HG03521 (cell line): ENCODE data around the gene COMT.

Experiments used
- ATAC-seq: cut with Tn5 transposase; IDR thresholded peaks from one replicate; pipeline ENCODE4 v1.9.1; 2021; ENCODE audit warnings: mild to moderate bottlenecking, moderate library complexity; ENCODE audit not compliant: unreplicated experiment

Gene COMT

DNA sequence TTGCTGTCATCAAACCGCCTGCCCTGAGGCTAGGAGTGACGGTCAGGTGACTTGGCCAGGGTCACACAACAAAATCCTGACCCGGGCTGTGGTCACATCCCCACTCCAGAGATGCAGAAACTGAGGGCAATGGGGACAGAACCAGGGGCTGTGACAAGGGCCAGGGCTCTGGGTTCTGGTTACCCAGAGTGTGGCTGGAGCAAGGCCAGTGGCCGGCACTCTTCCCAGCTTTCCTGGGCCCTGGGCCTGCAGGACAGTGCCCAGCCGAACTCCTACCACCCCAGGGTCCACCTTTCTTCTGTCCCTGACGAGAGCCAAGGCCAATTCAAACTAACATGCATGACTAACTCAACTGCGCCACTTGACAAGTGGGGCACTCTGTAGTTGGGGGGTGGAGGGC, 39.2 kb downstream of the COMT start:
- ATAC-seq: no peak

DNA sequence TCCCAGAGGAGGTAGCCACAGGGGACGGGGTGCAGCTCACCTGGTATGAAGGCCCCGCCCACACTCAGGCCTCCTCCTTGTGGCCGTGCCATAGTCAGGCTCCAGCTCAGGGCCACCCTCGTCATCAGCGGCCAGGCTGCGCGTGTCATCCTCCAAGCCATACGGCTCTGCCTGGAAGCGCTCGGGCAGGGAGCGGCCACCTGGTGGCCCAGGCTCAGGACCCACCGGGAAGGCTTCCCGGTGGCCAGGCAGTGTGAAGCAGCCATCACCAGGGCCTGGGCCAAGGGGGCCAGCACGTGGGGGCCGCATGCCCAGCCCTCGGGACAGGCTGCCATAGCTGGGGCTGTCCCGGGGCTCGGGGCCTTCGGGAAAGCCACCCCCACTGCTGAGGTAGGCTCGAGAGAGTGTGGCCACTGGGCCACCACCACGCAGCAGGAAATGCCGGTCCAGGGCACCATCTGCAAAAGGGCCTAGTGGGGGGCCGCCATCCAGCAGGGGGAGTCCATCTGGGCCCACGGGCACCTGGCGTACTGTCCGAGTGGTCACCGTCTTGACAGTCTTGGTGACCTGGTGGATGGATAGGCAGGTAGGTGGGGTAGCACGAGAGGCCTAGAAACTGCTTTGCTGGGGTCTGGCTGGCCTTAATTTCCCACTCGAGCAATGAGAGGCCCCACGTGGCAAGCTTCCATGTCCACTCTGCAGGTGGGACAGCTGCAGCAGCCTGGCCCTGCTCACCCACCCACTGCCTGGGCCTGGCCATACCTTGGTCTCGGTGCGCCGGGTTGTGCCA, 39.8 kb downstream of the COMT start:
- no peak for ATAC-seq

DNA sequence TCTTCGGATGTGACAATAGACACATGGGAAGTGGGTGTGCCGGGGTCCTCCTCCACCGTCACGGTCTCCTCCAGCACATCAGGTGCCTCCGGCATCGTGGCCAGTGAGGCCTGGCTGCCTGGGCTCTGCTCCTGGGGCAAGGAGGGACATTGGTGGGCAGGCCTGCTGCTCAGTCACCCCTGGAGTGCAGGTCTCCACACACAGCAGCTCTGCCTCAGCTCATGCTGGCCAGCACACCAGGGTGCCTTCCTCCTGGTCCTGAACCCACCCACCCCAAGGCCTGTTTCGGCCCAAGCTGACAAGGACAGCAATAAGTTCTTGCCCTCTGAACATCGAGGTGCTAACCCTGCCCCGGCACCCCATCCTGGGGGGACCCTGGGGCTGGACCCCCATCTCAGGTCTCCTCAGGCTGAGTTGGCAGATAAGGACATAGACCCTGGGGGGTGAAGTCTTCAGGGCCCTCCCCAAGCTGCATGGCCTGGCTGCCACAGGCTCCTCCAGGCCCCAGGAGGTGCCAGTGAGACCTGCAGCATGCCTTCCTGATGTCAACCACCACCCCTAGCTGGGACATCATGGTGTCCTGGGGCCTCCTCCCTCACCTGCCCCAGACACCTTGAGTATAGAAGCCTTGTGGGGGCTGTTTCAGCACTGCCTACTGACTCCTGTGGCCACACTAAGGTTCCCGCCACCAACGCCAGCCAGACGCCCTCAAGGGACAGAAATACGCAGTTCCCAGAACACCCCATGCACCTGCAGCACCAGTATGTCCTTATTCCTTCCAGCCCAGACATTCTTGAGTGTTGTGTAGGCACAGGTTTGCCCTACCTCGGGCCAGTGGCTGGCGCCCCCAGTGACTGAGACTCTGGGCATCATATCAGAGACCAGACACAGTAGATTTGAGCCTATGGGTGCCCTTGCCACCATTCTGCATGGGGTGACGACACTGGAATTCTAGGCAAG, 40.7 kb downstream of the COMT start:
- ATAC-seq: no peak

DNA sequence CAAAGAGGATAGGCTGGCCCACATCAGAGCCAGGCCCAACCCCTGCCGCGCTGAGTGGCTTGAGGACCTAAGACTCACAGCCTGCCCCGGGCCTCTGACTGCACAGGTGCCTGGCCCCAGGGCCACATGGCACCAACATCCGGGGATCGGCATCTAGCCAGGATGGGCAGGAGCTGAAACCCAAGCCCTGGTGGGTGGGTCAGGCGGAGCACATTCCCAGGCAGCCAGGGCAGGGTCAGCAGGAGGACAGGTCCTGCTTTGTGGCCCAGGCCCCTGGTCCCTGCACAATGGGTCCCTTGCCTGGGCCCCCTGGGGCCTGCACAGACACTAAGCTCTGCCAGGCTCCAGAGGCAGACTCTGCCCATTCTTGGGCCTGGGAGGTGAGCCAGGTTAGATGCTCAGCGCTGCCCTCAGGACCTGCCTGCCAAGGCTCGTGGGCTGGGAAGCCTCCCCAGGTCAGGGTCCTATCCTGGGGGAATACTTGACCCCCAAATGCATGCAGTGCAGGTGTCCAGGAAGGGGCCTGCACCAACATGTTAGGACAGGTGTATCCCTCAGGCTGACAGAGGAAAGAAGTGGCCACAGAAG, 41.5 kb downstream of the COMT start:
- no peak for ATAC-seq

DNA sequence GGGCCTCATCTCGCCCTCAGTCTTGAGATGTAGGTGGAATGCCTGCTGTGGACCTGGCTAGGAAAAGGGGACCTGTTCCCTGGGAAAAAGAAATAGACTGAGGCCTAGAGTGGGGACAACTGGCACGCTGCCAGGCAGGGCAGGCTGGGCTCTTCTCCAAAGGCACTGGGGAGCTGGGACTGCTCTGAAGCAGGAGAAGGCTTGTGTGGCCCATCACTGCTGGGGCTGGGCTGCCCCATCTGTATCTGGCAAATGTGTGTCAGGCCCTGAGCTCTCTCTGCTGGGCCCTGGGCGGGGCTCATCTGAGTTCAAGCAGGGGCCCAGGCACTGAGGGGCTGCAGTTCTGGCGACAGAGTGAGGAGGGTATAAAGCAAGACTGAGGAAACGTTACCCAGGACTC, 42.2 kb downstream of the COMT start:
- no peak for ATAC-seq

DNA sequence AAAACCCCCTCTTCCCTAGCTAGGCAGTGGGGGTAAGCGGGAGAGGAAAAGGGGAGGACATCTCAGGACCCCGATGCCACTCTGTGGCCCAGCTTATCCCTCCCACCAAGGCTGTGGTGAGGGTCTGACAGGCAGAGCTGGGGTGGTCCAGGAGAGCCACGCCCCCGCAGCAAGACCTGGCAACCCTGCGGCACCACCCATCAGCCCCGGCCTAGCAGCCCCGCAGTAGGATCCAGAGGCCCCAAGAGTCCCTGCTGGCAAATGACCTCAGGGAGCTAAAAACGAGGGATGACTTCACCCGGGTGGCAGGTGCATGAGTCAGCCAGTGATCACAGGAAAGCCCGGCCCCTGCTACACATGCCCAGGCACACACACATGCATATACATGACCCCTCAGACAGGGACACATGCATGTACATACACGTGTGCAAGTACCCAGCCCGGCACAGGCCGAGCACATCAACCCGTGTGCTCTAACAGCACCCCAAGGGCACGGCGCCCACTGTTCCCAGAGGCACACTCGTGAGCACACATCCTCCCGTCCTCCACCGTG, 42.7 kb downstream of the COMT start:
- ATAC-seq: no peak

DNA sequence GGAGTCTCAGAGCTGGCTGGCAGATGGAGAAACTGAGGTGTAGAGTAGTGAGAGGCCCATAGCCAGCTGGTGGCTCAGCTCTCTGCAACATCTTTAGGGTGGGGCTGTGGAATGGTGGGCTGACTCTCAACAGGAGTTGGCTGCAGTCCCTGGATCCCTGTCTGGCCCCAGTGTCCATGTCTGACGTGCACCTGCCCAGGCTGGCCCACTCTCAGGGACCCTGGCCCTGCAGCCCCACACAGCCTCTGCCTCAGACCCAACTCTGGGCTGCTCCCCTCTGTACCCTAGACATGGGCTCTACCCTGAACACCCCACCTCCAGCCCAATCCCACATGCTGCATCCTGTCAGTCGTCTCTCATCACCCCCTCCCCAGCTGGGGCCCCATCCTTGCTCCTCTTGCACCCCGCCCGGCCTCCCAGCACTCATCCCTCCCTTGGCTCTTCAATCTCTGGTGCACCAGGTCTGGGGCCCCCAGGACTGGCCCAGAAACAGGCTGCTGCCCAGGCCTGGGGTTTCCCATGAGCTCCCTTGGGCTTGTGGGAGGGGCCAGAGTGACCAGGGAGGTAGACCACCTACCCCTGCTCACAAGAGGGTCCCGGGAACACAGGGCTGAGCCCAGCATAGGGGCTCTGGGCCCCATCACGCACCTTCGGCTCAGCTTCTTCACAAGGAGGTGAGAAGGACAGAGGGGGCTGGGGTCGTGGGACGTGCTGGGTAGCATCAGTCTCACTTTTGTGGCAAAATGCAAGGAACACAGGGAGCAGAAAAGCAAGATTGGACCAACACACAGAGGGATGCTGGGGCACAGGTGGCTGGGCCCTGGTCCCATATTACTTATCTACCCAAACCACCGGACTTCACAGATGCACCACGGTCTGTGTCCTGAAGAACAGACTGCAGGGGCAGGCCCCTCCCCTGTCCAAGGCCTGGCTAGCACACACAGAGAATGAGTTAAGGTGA, 43.6 kb downstream of the COMT start:
- ATAC-seq: no peak

DNA sequence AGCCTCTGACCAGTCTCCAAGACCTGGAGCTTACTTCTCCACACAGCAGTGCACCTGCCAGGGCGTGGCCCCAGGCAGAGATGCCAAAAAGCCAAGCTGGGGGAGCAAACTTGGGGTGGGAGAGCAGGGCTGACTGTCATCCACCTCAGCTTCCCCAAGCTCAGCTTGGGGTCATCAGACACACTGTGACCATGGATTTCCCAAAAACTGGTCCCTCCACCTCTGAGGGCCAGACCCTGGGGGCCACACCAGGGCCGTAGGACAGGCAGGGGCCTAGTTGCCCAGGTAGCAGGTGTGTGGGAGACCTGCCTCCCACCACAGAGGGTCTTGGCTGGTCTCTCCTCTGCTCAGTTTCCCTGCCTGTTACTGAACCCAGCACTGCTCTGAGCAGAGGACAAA, 44.4 kb downstream of the COMT start:
- no peak for ATAC-seq

DNA sequence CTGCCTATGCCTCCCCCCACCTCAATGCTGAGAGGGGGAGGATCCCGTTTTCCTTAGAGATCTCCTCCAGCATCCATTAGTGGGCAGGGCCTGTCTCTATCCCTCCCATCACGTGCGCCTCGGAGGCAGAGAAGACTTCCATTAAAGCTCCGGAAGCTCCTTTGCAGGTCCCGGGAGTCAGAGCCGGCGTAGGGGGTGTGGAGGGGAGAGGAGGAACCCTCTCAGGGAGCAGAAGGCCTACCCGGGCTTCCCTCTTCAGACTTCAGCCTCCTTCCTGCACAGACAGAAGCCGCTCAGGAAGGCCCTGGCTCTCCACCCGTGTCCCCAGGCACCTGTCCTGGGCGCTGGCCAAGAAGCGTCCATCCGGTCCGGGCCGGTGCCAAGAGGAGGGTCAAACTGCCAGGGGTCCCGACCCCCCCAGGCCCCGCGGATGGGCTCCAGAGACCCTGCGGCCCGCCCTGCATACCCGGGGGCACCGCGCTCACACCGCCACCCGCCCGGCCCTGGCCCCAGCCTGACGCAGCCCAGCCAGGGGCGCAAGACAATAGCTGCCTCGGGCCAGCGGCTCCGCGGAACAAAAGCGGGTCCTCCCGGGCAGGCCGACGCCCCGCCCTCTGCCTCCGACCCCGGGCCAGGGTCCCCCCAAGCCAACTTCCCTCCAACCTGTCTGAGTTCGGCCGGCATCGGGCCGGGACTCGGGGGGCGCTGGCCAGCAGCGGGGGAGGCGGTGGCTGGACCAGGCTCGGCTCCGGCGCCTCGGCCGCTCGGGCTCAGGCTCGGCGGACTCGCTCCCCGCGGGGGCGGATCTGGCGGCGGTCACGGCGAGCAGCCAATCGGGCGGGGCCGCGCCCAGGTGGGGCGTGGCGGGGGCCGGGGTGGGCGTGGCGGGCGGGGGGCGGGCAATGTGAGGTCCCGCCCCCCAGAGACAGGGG, 45.1 kb downstream of the COMT start:
- ATAC-seq: peak; percentile 47

DNA sequence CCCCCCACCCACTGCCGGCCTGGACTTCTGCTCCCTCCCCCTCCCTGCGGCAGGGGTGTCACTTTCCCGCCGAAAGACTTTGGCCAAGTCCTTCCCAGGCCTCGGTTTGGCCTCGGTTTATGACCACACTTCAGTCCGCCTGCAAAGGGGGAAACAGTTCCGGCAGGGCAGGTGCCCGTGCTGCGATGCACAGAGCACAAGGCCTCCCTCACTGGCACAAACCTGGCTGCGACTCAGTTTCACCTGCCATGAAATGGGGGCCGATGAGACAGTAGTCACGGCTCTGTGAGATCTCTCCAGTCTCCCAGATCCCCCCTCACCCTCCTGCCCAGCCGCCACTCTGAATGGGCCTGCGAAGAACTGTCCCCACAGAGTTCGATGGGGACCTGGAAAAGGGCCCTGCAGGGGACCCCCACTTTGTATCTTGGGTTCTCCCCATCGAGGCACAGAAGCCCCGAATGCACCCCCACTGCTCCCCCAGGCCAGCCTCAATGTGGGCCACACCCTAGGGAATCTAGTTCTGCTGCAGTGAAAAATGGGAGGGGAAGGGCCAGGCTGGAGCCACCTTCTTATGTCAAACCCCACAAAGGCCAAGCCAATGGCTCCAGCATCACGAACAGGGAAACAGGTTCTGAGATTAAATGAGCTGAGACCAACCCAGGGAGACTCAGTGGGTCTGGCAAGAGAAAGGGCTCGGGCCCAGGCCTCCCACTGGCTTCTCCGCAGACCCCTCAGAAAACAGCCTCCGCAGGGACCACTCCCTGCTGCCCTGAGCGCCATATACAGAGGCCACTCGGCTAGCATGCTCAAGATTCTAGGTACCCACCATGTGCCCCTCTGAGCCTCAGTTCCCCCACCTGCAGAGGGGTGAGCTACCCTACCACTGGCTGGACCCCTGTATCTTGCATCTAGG, 46.1 kb downstream of the COMT start:
- no peak for ATAC-seq

DNA sequence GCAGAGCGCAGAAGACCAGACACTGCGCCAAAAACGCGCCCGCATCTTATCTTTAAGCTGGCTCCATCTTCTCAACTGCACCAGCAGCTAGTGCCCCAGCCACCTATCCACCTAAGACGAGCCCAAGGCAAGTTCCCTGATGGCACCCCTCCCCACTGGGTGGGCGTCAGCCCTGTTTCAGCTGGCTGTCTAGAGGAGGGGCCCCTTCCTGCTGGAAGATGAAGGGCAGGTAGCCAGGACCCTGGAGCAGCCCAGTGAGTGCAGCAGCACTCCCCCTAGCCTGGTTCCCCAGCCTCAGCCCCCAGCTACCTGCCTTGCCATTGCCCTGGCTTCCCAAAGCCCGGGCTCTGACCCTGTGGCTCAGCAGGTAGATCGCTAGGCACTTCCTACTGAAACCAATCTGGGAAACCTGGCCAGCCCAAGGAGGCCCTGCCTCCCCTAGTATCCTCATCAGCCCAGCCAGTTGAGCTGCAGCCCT, 46.8 kb downstream of the COMT start:
- ATAC-seq: no peak

DNA sequence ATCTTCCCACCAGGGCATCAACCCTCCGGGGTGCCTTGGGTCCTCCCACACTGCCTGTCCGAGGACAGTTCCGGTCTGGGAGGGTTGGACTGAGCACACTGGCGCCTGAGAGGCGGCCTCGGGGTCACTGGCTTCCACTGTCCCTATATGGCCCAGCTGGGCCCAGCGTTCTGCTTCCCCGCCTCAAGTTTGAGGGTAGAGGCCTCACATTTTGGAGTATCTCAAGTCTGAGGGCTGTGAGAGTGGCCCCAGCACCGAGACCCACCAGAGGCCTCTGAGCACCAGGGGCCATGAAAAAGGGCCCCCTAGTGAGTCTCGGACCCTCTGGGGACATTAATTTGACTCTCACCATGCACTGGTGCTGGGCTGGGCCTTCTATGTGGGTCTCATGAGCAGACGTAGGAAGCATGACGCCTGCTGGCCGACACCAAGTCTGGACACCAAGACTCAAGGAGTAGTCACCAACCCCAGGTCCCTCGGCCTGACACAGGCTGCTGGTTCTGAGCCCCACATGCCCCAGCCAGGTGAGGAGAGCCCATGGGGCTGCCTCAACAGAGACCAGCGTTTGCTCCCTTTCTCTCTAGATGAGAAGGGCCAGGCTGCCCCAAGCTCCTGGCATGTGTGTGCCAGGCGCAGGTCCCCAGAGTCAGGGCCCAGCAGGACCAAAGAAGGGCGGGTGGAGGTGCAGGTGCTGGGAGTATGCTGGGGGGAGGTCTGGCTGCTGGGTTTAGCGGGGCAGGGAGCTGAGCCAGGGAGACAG, 47.6 kb downstream of the COMT start:
- ATAC-seq: no peak

DNA sequence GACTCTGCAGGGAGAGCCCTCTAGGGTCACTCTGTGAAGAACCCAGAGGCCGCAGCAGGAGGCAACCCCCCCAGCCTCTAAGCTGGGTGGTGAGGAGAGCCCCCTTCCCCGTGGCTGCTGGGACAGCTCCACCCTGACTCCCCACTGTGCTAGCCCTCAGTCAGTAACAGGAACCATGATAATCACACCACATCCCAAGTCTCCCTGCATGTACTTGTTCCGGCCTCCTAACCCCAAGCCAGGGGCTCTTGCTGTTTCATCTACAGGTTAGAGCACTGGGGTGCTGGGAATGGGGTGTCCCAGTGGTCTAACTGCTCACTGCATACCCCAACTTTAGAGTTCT, 48.1 kb downstream of the COMT start:
- no peak for ATAC-seq

DNA sequence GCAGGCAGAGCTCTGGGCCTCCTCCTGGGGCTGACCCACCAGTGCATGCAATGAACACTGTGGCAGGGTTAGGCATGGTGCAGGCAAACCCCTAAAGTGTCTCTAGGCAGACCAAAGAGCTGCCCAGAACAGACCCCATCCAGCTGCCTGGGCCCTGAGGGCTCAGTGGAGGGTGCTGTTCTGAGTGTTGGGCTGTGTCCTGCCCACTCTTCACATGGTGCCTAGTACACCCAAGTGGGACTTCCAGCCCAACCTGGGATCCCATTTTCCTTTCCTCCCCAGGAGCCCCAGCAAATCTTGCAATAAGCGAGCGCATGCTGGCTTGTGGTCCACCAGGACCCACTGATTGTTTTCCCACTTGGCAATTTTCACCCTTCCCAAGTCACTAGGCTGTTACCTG, 48.6 kb downstream of the COMT start:
- no peak for ATAC-seq

DNA sequence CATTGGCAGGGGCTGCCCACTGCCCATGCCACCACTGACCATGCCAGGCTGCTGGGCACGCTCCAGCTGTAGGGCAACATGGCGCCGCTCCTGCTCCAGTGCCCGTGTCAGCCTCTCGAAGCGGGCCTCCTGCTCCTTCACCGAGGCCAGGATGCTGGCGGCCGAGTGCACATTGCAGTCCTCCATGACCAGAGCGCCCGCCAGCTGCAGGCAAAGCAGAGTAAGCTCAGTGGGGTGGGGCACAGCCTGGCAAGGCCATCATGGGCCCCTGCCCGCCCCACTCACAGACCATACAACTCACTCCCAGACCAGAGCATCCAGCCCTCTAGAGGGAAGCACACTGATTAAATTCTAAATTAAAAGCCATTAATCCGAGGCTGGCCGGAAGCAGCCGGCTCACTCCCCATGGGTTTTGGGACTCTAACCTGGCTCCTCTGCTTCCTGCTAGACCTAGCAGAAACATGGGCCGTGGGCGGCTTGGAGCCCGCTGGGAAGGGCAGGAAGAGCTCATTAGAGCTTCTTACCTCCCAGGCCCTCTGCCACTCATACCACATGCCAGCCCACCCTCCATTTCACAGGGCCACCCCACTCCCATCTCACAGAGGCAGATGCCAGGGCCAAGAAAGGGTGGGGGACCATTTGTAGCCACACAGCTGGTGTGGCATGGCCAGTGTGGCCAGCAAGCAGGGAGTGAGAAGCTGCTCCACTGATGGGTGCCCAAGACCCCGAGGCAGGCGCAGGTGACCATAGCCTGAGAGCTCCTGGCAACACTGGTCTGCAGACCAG, 49.2 kb downstream of the COMT start:
- no peak for ATAC-seq

DNA sequence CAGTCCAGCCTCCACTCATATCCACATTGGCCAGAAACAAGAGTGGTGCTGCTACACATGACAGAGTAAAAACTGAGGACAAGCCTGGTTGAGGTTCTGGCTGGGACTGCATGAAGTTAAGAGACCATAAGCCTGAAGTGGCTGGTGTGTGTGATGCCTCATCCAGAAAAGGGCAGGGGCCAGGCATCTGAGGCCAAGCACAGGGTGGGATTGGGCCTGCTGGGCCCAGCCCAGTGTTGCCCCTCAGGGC, 49.7 kb downstream of the COMT start:
- no peak for ATAC-seq
